IMR-90 (cell line): ENCODE measurements around the gene C1QTNF1. TPM values are rescaled to one million over a fixed set of nuclear protein-coding genes. Genes with fewer than 3 reads are reported as not detected.

Experiments used
- ATAC-seq: fragments of 200-7000 bp; cut with Tn5 transposase; 2 replicates; pipeline ENCODE4 v1.9.1; 2020; ENCODE audit warnings: low read depth, mild to moderate bottlenecking, moderate library complexity
- BruUV-seq: library from RNA; stranded (reverse); fragments of 400-500 nt; replicated peaks from 2 replicates; lab custom pipeline; 2021; lab: Mats Ljungman, UMichigan
- CTCF ChIA-PET: fragments of 300-600 bp; formaldehyde crosslinking; extraction: SDS; loops from one replicate; lab custom pipeline; 2021; ENCODE audit warnings: antibody characterized with exemption; lab: Yijun Ruan, JAX
- POLR2A ChIA-PET: fragments of 300-600 bp; sonication (Branson Sonifier 250); formaldehyde crosslinking; loops from one replicate; lab custom pipeline; 2022; ENCODE audit warnings: antibody characterized with exemption; ENCODE audit not compliant: unreplicated experiment; lab: Charles Lee
- DNase-seq: peaks from one replicate; pipeline ENCODE4 v3.0.0; 2013
- H2AFZ ChIP-seq: replicated peaks from 2 replicates; pipeline ENCODE3; 2013; ENCODE audit warnings: low read length, mild to moderate bottlenecking; ENCODE audit not compliant: poor library complexity
- H2AK5ac ChIP-seq: 2 replicates; pipeline ENCODE4 v1.6.1; 2013; ENCODE audit warnings: low read depth, low read length, inconsistent platforms
- H2AK9ac ChIP-seq: replicated peaks from 2 replicates; pipeline ENCODE3; 2013; ENCODE audit warnings: mild to moderate bottlenecking, low read depth, low read length, moderate library complexity; ENCODE audit not compliant: poor library complexity
- H2BK120ac ChIP-seq: 2 replicates; pipeline ENCODE4 v1.6.1; 2013; ENCODE audit warnings: low read depth, low read length, inconsistent platforms
- H2BK15ac ChIP-seq: 3 replicates; pipeline ENCODE4 v1.6.1; 2013; ENCODE audit warnings: low read depth, low read length, inconsistent platforms
- H2BK20ac ChIP-seq: 2 replicates; pipeline ENCODE4 v1.6.1; 2013; ENCODE audit warnings: low read depth, mild to moderate bottlenecking, inconsistent platforms, low read length, moderate library complexity
- H2BK5ac ChIP-seq: 2 replicates; pipeline ENCODE4 v1.6.1; 2013; ENCODE audit warnings: mild to moderate bottlenecking, low read depth, low read length, inconsistent platforms; ENCODE audit not compliant: poor library complexity, severe bottlenecking
- H3K14ac ChIP-seq: replicated peaks from 2 replicates; pipeline ENCODE4 v1.6.1; 2013; ENCODE audit warnings: low read depth, low read length, inconsistent platforms
- H3K18ac ChIP-seq: 2 replicates; pipeline ENCODE4 v1.6.1; 2013; ENCODE audit warnings: low read depth, low read length, control low read depth
- H3K23ac ChIP-seq: 2 replicates; pipeline ENCODE4 v1.6.1; 2013; ENCODE audit warnings: low read depth, low read length, inconsistent platforms
- H3K27ac ChIP-seq: 2 replicates; pipeline ENCODE4 v1.5.1; 2013; ENCODE audit warnings: mild to moderate bottlenecking, control low read depth, low read length; ENCODE audit not compliant: insufficient read depth
- H3K27me3 ChIP-seq: 2 replicates; pipeline ENCODE4 v1.6.1; 2013; ENCODE audit warnings: low read length; ENCODE audit not compliant: control insufficient read depth, insufficient read depth
- H3K36me3 ChIP-seq: 2 replicates; pipeline ENCODE4 v1.6.1; 2013; ENCODE audit warnings: low read length, mixed read lengths; ENCODE audit not compliant: control insufficient read depth, insufficient read depth
- H3K4ac ChIP-seq: 2 replicates; pipeline ENCODE4 v1.6.1; 2013; ENCODE audit warnings: low read depth, low read length, inconsistent platforms
- H3K4me1 ChIP-seq: 2 replicates; pipeline ENCODE4 v1.6.1; 2013; ENCODE audit warnings: low read length, mixed read lengths; ENCODE audit not compliant: control insufficient read depth, insufficient read depth
- H3K4me2 ChIP-seq: 2 replicates; pipeline ENCODE4 v1.6.1; 2013; ENCODE audit warnings: low read depth, mild to moderate bottlenecking, control low read depth, low read length, moderate library complexity
- H3K4me3 ChIP-seq: 2 replicates; pipeline ENCODE4 v1.5.1; 2013; ENCODE audit warnings: low read depth, mild to moderate bottlenecking, control low read depth, low read length, moderate library complexity; ENCODE audit not compliant: insufficient read depth
- H3K56ac ChIP-seq: 2 replicates; pipeline ENCODE4 v1.6.1; 2013; ENCODE audit warnings: low read length, inconsistent platforms; ENCODE audit not compliant: insufficient read depth; ENCODE audit errors: extremely low read depth
- H3K79me1 ChIP-seq, 2 experiments: 2 replicates each; pipeline ENCODE4 v1.6.1; 2013; ENCODE audit warnings: low read length in 2 of 2, inconsistent platforms in 1 of 2, low read depth in 1 of 2
- H3K9ac ChIP-seq: 2 replicates; pipeline ENCODE4 v1.6.1; 2013; ENCODE audit warnings: low read depth, low read length, control low read depth
- H3K9me1 ChIP-seq: 2 replicates; pipeline ENCODE4 v1.6.1; 2013; ENCODE audit warnings: low read length, inconsistent platforms; ENCODE audit not compliant: insufficient read depth
- H3K9me3 ChIP-seq: 2 replicates; pipeline ENCODE4 v1.6.1; 2013; ENCODE audit warnings: low read length; ENCODE audit not compliant: control insufficient read depth, insufficient read depth
- H4K20me1 ChIP-seq: 2 replicates; pipeline ENCODE4 v1.6.1; 2013; ENCODE audit warnings: low read length, inconsistent platforms; ENCODE audit not compliant: insufficient read depth
- H4K5ac ChIP-seq: 2 replicates; pipeline ENCODE4 v1.6.1; 2013; ENCODE audit warnings: mild to moderate bottlenecking, low read depth, low read length, control low read depth
- H4K8ac ChIP-seq, 2 experiments: 2 replicates each; pipeline ENCODE4 v1.6.1; 2013; ENCODE audit warnings: low read depth in 2 of 2, low read length in 2 of 2, control low read depth in 1 of 2, inconsistent platforms in 1 of 2
- H4K91ac ChIP-seq: 2 replicates; pipeline ENCODE4 v1.6.1; 2013; ENCODE audit warnings: low read depth, low read length, inconsistent platforms; ENCODE audit not compliant: insufficient read depth
- CHD1 ChIP-seq: IDR thresholded peaks from 2 replicates; pipeline ENCODE4 v1.6.1; 2012; ENCODE audit warnings: low read depth, low read length, improper control_type of control experiment
- FOS ChIP-seq: fragments of 150-350 bp; IDR thresholded peaks from 2 replicates; pipeline ENCODE4 v1.6.1; 2016; ENCODE audit warnings: low read depth, low read length
- WGBS, 2 experiments: methylation state at CpG; one replicate each; pipeline versions ENCODE4 v1.1.5 to v1.1.7; 2013; ENCODE audit warnings: missing lambda C conversion rate in 2 of 2; ENCODE audit not compliant: insufficient read length in 1 of 2; ENCODE audit errors: extremely low coverage in 2 of 2; 5-methylcytosine and 5-hydroxymethylcytosine counted together
- dilution Hi-C: fragments of 300-500 bp; cut with HindIII; formaldehyde crosslinking; loops from one replicate; pipeline ENCODE4 v1.14.3; 2018; ENCODE audit warnings: low sequenced_read_pairs; ENCODE audit not compliant: unreplicated experiment
- in situ Hi-C: fragments of 300-500 bp; cut with MboI; formaldehyde crosslinking; loops from 3 replicates; pipeline ENCODE4 v1.14.3; 2019; ENCODE audit warnings: low sequenced_read_pairs, inconsistent platforms, mixed read lengths
- intact Hi-C: fragments of 100-400 bp; cut with micrococcal nuclease; formaldehyde crosslinking; loops from 2 replicates; pipeline ENCODE4 v1.10.0; 2022
- polyA plus RNA-seq, 3 experiments: library from polyadenylated mRNA; depleted of rRNA; stranded (reverse); fragments of >200 nt; gene quantifications; 2 replicates each; pipeline ENCODE4 v1.2.3, GENCODE V29; 2012; ENCODE audit warnings: low replicate concordance in 1 of 3
- total RNA-seq: library from RNA; depleted of rRNA; stranded (reverse); fragments of >200 nt; gene quantifications from 2 replicates; pipeline ENCODE4 v1.2.3, GENCODE V29; 2012

Gene C1QTNF1
- total and polyA plus RNA-seq, 2 of the 4 experiments (the other 2 are of a cell fraction) = 3.4 to 8.4 TPM

GRCh38 chr17:79045001-79045729 lies 21.2 kb downstream of the C1QTNF1 start:
- Histone ChIP-seq H3K23ac (no peak overlapping the region), H4K8ac (no peak overlapping the region), H3K27ac (no peak overlapping the region), H3K36me3 (peaks cover 8% of the 10 kb centered on the region; the same call in 1 of the 2 replicates), H4K20me1 (no peaks in the 10 kb centered on the region; the same call in 1 of the 2 replicates), H4K5ac (no peak overlapping the region), H3K14ac (no peak overlapping the region), H4K91ac (no peak overlapping the region), H2BK15ac (no peak overlapping the region), H3K27me3 (no peaks in the 10 kb centered on the region; the same call in 1 of the 2 replicates), H3K18ac (no peak overlapping the region), H2AK5ac (no peak overlapping the region), H3K9me1 (peaks cover 8% of the 10 kb centered on the region), H3K9ac (no peak overlapping the region), H3K4me2 (no peak overlapping the region), H3K4ac (no peak overlapping the region), H2AFZ (peak overlapping the region; percentile 68), H3K4me1 (no peaks in the 10 kb centered on the region), H3K56ac (no peak overlapping the region), H2AK9ac (no peak overlapping the region), H2BK20ac (no peak overlapping the region), H3K4me3 (no peak overlapping the region), H3K9me3 (no peaks in the 10 kb centered on the region), H2BK120ac (no peak overlapping the region), H2BK5ac (no peak overlapping the region), H3K79me1 (0 out of 4 replicates have a peak, but pooled peaks cover 0 to 5% of the 10 kb centered on the region in 2 experiments)
- WGBS, 2 experiments = 77% methylated on average over 6 of the region's 15 CpGs; no CpG with 5 or more reads in 1 of the 2 experiments
- BruUV-seq = no TSS peak
- intact Hi-C loops (loop anchor here (5.0 kb wide), 1 partner anchor 347 kb away; no protein-coding TSS in a partner anchor), dilution Hi-C loops (no loop called here), in situ Hi-C loops (no loop called here)
- ChIA-PET CTCF (interaction anchor here (0.9 to 3.1 kb wide), 10 partner anchors 9 to 663 kb away, joined by 3 to 19 read pairs (median 4); no protein-coding TSS in a partner anchor), POLR2A (interaction anchor here (0.5 kb wide), 1 partner anchor 12 kb away, joined by 6 read pairs; no protein-coding TSS in a partner anchor)
- no peak for DNase-seq
- no peak for ATAC-seq
- TF ChIP-seq FOS (no peak), CHD1 (no peak)
